Measurements from ENCODE around the gene CDC14A.

DNA sequence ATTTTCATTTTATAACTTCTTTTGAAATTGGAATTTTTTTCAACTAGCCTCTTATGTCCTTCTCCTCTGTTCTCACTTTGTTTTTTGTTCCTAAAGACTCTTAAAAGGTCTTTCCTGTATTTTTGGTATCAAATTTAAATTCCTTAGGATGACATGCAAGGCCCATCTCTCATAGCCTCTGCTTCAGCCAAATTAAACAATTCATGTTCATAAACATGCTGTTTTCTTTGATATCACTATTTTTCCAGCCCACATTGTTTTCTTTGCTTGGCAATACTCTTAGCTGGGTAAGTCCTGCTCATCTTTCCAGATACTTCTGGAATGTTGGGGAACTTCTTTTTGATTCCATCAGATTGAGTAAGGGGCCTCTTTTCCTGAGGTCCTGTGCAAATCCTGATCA lies 129.9 kb downstream of the CDC14A start:
- TF ChIP-seq POU2F2 (IDR thresholded peaks at IDR 0.05; ENCODE audit: low read depth, low read length): no peak
- no peak for TF ChIP-seq POLR2A (IDR thresholded peaks at IDR 0.05; ENCODE audit: low read depth, low read length)
- TF ChIP-seq POLR2AphosphoS5 (IDR thresholded peaks at IDR 0.05; ENCODE audit: low read depth, low read length): no peak

All from GM12891 (cell line).